K562 (cell line): ENCODE results near the gene MIDN. TPM values are rescaled to one million over a fixed set of nuclear protein-coding genes. Genes with fewer than 3 reads are reported as not detected.

ENCODE experiments used
- BHLHE40 ChIP-seq: IDR thresholded peaks from 2 replicates; pipeline ENCODE4 v1.6.1; 2011; ENCODE audit warnings: low read length, improper control_type of control experiment
- CCNT2 ChIP-seq: IDR thresholded peaks from 2 replicates; pipeline ENCODE4 v1.6.1; 2011; ENCODE audit warnings: borderline replicate concordance, low read depth, mild to moderate bottlenecking, moderate library complexity, mixed read lengths, low read length; ENCODE audit not compliant: insufficient read length; ENCODE audit errors: extremely low read depth
- CTBP1 ChIP-seq: fragments of 450-650 bp; IDR thresholded peaks from 2 replicates; pipeline ENCODE4 v1.6.1; 2016; ENCODE audit warnings: borderline replicate concordance
- FOXK2 ChIP-seq, 2 experiments: fragments of 450-650 bp; IDR thresholded peaks in 1 of 2; conservative IDR thresholded peaks in 1 of 2; 2 replicates each; pipeline ENCODE4 v1.6.1; 2016; ENCODE audit warnings: low read depth in 2 of 2, mild to moderate bottlenecking in 1 of 2
- FUS ChIP-seq: fragments of 200-400 bp; formaldehyde crosslinking; optimal IDR thresholded peaks from 2 replicates; pipeline ENCODE3; 2017; ENCODE audit warnings: low read depth, low read length
- GTF2F1 ChIP-seq: IDR thresholded peaks from 2 replicates; pipeline ENCODE4 v1.6.1; 2011; ENCODE audit warnings: low read depth, low read length, improper control_type of control experiment
- KDM5B ChIP-seq: fragments of 200-600 bp; sonication (generic); IDR thresholded peaks from 2 replicates; pipeline ENCODE4 v1.6.1; 2012; ENCODE audit warnings: low read depth, mild to moderate bottlenecking, moderate library complexity, low read length, control low read depth, inconsistent platforms; ENCODE audit not compliant: insufficient replicate concordance
- KLF6 ChIP-seq: fragments of 250-450 bp; sonication (Bioruptor Pico); IDR thresholded peaks from 2 replicates; pipeline ENCODE4 v1.4.0; 2020; ENCODE audit warnings: mild to moderate bottlenecking, moderate library complexity, borderline replicate concordance
- LCOR ChIP-seq: sonication (generic); formaldehyde crosslinking; IDR thresholded peaks from 2 replicates; pipeline ENCODE4 v1.8.0; 2022; ENCODE audit warnings: mild to moderate bottlenecking, missing genetic modification reagents
- MAFF ChIP-seq: IDR thresholded peaks from 2 replicates; pipeline ENCODE4 v1.6.1; 2012; ENCODE audit warnings: low read length, improper control_type of control experiment
- MBD2 ChIP-seq: sonication (generic); IDR thresholded peaks from 2 replicates; pipeline ENCODE4 v1.6.1; 2016; ENCODE audit warnings: low read depth, borderline replicate concordance
- MEF2A ChIP-seq: IDR thresholded peaks from 2 replicates; pipeline ENCODE4 v1.6.1; 2011; ENCODE audit warnings: low read depth, mild to moderate bottlenecking, low read length, moderate library complexity; ENCODE audit not compliant: control insufficient read depth
- PHF21A ChIP-seq: fragments of 450-650 bp; IDR thresholded peaks from 2 replicates; pipeline ENCODE4 v1.6.1; 2017; ENCODE audit warnings: low read depth, borderline replicate concordance
- PTRF ChIP-seq: fragments of 450-650 bp; IDR thresholded peaks from 2 replicates; pipeline ENCODE4 v1.6.1; 2016; ENCODE audit warnings: mild to moderate bottlenecking, missing genetic modification characterization, missing compliant biosample characterization
- RBFOX2 ChIP-seq: fragments of 200-400 bp; formaldehyde crosslinking; IDR thresholded peaks from 2 replicates; pipeline ENCODE4 v1.6.1; 2017; ENCODE audit warnings: low read depth, mild to moderate bottlenecking, low read length, moderate library complexity
- SP1 ChIP-seq: sonication (generic); formaldehyde crosslinking; IDR thresholded peaks from 2 replicates; pipeline ENCODE4 v1.8.1; 2022; ENCODE audit warnings: mild to moderate bottlenecking, missing genetic modification reagents
- SRF ChIP-seq, 2 experiments: fragments of 250-450, 450-650 bp in 1 of 2; sonication (Bioruptor Pico) in 1 of 2; sonication (generic) in 1 of 2; formaldehyde crosslinking; IDR thresholded peaks; 2 replicates each; pipeline versions ENCODE4 v1.5.0 to v1.5.1; 2020 to 2022; ENCODE audit warnings: mild to moderate bottlenecking in 1 of 2, missing genetic modification reagents in 1 of 2
- YBX1 ChIP-seq: fragments of 450-650 bp; IDR thresholded peaks from 2 replicates; pipeline ENCODE4 v1.7.1; 2016; ENCODE audit warnings: mild to moderate bottlenecking
- ZC3H8 ChIP-seq: fragments of 450-650 bp; IDR thresholded peaks from 2 replicates; pipeline ENCODE4 v1.6.1; 2017
- ZFX ChIP-seq: sonication (generic); formaldehyde crosslinking; IDR thresholded peaks from 2 replicates; pipeline ENCODE4 v1.8.0; 2022; ENCODE audit warnings: mild to moderate bottlenecking, missing genetic modification reagents, moderate library complexity
- ZNF165 ChIP-seq: fragments of 250-450 bp; sonication (Bioruptor Pico); IDR thresholded peaks from 2 replicates; pipeline ENCODE4 v1.4.0; 2020; ENCODE audit warnings: borderline replicate concordance
- polyA plus RNA-seq, 8 experiments: library from polyadenylated mRNA; depleted of rRNA in 4 of 8; stranded (reverse) in 5 of 8; unstranded in 3 of 8; fragments of >200 nt; fragmentation: Nextera tagmentation in 2 of 8; fragmentation: Illumina TruSeq in 1 of 8; extraction: Ambion mirVana in 2 of 8; extraction: Trizol in 1 of 8; gene quantifications; 2 replicates each; pipeline versions ENCODE4 v1.2.1 to v1.2.3, GENCODE V29; 2011 to 2014; ENCODE audit warnings: inconsistent platforms in 1 of 8, missing spikeins in 1 of 8
- total RNA-seq, 7 experiments: library from RNA; depleted of rRNA in 6 of 7; stranded (reverse); fragments of >200 nt in 6 of 7; fragmentation: Illumina TruSeq in 2 of 7; extraction: Trizol in 2 of 7; gene quantifications; 2 replicates each; pipeline versions ENCODE4 v1.2.1 to v1.2.3, GENCODE V29; 2011 to 2021; ENCODE audit warnings: low replicate concordance in 1 of 7
- TF ChIP-seq, protein P1 (sequence below): fragments of 450-650 bp; IDR thresholded peaks from 2 replicates; pipeline ENCODE4 v1.6.1; 2018; ENCODE audit not compliant: partially characterized antibody
- TF ChIP-seq, protein P2 (sequence below): sonication (generic); formaldehyde crosslinking; IDR thresholded peaks from 2 replicates; pipeline ENCODE4 v1.8.0; 2022; ENCODE audit warnings: missing genetic modification reagents, mild to moderate bottlenecking, borderline replicate concordance

MIDN gene
- total and polyA plus RNA-seq, 9 of the 15 experiments (the other 6 are each of a cell fraction or from before 2014, with no cell fraction given) = 0.17 to 120 (median 10.1) TPM

DNA sequence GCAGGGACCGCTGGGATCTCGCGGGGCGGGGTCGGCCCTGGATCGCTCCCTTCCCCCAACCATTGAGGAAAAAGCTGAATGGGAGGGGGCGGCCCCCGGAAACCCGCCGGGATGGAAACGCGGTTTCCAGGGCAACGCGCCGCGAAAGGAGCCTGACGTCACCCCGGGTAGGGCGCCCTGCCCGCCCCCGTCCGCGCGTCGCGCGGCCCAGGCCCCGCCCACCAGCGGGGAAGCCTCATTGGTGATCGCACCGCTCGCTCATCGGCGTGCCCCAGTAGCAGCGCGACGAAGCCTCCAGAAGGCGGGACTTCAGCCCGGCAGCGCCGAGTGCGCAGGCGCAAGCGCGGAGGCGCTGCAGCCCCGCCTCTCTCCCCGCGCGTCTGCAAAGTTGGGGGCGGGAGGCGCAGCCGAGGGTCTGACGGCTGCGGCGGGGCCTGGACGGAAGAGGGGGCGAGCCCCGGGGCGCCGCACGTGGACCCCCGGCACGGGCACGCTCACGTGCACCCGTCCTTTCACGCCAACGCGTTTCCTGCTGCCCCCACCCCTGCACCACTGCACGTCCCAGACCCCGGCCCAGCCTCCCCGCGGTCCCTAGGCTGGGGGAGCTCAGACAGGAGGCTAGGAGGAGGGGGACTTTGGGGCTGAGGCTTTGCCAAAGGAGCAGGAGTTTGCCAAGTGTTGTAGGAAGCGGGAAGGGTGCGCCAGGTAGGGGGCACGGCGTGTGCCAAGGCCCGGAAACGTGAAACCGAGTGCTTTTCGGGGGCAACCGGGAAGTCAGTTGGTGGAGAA lies 12.6 kb downstream of the MIDN start (continued):
- TF ChIP-seq, protein P1, sequence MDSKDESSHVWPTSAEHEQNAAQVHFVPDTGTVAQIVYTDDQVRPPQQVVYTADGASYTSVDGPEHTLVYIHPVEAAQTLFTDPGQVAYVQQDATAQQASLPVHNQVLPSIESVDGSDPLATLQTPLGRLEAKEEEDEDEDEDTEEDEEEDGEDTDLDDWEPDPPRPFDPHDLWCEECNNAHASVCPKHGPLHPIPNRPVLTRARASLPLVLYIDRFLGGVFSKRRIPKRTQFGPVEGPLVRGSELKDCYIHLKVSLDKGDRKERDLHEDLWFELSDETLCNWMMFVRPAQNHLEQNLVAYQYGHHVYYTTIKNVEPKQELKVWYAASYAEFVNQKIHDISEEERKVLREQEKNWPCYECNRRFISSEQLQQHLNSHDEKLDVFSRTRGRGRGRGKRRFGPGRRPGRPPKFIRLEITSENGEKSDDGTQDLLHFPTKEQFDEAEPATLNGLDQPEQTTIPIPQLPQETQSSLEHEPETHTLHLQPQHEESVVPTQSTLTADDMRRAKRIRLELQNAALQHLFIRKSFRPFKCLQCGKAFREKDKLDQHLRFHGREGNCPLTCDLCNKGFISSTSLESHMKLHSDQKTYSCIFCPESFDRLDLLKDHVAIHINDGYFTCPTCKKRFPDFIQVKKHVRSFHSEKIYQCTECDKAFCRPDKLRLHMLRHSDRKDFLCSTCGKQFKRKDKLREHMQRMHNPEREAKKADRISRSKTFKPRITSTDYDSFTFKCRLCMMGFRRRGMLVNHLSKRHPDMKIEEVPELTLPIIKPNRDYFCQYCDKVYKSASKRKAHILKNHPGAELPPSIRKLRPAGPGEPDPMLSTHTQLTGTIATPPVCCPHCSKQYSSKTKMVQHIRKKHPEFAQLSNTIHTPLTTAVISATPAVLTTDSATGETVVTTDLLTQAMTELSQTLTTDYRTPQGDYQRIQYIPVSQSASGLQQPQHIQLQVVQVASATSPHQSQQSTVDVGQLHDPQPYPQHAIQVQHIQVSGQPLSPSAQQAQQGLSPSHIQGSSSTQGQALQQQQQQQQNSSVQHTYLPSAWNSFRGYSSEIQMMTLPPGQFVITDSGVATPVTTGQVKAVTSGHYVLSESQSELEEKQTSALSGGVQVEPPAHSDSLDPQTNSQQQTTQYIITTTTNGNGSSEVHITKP = peak; percentile 84
- no peak for TF ChIP-seq FUS
- peak; percentile 31; the same call in 1 of the 2 replicates for TF ChIP-seq CTBP1
- TF ChIP-seq, protein P2, sequence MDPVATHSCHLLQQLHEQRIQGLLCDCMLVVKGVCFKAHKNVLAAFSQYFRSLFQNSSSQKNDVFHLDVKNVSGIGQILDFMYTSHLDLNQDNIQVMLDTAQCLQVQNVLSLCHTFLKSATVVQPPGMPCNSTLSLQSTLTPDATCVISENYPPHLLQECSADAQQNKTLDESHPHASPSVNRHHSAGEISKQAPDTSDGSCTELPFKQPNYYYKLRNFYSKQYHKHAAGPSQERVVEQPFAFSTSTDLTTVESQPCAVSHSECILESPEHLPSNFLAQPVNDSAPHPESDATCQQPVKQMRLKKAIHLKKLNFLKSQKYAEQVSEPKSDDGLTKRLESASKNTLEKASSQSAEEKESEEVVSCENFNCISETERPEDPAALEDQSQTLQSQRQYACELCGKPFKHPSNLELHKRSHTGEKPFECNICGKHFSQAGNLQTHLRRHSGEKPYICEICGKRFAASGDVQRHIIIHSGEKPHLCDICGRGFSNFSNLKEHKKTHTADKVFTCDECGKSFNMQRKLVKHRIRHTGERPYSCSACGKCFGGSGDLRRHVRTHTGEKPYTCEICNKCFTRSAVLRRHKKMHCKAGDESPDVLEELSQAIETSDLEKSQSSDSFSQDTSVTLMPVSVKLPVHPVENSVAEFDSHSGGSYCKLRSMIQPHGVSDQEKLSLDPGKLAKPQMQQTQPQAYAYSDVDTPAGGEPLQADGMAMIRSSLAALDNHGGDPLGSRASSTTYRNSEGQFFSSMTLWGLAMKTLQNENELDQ (CRISPR knock-in tag) = 0 out of 2 replicates have a peak, but pooled peaks have one; percentile 42
- peak; percentile 81 for TF ChIP-seq CCNT2
- no peak for TF ChIP-seq ZNF165 (CRISPR knock-in tag)
- TF ChIP-seq SP1 (CRISPR knock-in tag) = peak; percentile 85
- no peak for TF ChIP-seq PTRF (tag)
- peak; percentile 74 for TF ChIP-seq BHLHE40
- no peak for TF ChIP-seq GTF2F1
- TF ChIP-seq SRF (CRISPR knock-in tag; IDR thresholded peaks at IDR 0.05) = no peak
- no peak for TF ChIP-seq ZC3H8
- no peak for TF ChIP-seq MAFF
- TF ChIP-seq KLF6 (CRISPR knock-in tag) = no peak
- 0 out of 2 replicates have a peak, but pooled peaks have one; percentile 22 for TF ChIP-seq LCOR (CRISPR knock-in tag)
- no peak for TF ChIP-seq RBFOX2
- no peak for TF ChIP-seq PHF21A
- no peak for TF ChIP-seq YBX1
- TF ChIP-seq KDM5B = no peak
- TF ChIP-seq FOXK2 (conservative IDR thresholded peaks at IDR 0.05 in 1 of 2, IDR thresholded peaks at IDR 0.05 in 1 of 2; ENCODE audit: low read depth in 2 of 2) = no peak
- TF ChIP-seq ZFX = no peak
- TF ChIP-seq MEF2A = peak; percentile 72
- peak; percentile 91 for TF ChIP-seq MBD2
